Fibroblast of the conjunctiva (primary cell): Measurements from ENCODE around the gene EXD2.
"Not testable (repeated sequence)": the region's sequence is repeated elsewhere in the genome, so short reads cannot be mapped to it uniquely, and the experiment has no call there.

Source experiments
- DNase-seq: peaks from one replicate; pipeline ENCODE4 v3.0.0-alpha.2; 2010; ENCODE audit warnings: low read depth

The EXD2 gene

DNA sequence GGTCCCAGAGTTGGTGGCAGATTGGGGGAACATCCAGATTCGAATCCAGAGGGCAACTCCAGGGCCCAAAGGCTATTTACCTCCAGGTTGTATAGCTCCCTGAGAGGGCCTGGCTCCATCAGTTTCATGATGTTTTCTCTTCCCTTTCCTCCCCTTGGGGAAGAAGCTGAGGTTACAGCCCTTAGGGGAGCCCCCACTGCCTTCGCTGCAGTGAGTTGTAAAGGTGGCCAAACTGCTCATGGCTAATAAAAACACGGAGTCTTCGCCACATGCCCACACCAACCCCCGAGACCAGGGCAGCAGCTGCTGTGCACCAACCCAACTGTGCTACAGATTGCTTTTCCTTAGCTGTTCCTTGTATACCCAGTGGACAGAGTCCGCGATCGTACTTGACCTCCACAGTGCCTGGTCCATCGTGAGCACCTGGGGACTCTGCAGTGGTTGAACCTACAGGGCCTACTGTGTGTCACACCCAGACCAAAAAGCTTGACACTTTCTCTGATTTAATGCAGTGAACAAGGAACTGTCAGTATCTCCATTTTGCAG is 89.5 kb downstream of the EXD2 start:
- DNase-seq, result no peak

DNA sequence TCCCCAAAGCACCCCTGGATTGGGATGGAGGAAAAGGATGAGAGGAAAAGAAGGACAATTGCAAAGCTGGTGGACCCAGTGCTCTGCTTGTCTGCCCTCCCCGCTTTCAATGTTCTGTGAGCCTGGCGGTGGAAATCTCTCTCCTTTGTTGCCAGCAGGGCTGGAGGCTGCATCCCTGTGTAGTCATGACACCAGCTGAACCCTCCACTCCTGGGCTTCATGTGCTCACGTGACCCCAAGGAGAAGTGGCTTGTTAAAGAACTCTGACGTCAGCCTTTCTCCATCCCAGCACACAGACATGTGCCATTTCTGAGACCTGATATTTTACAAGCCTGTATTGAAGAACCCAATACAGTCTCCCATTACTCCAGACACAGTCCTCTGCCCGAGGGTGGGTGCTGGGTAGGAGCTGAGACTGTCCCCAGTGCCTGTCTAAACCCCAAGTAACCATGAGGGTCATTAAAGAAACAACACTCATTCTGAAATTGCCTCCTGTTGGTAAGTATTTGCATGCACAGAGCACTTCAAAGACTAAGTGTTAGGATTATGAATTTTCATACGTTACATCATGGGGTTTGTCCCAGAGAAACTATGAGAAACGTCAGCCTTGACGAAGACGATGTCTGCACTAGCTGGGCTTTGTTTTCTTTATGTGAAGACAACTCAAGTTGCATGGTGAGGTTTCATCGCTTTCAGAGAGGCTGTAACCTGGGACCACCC is 90.3 kb downstream of the EXD2 start:
- no peak for DNase-seq

DNA sequence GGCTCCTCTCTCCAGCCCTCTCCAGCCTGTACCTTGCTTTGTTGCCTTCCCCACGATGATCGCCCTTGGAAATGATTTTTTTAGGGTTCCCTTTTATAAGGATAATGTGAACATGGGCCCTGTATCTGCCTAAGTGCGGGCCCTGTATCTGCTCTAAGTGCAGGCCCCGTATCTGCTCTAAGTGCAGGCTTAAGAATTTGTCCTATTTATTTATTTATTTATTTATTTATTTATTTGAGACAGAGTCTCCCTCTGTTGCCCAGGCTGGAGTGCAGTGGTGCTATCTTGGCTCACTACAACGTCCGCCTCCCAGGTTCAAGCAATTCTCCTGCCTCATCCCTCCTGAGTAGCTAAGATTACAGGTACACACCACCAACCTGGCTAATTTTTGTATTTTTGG is 91.2 kb downstream of the EXD2 start:
- no peak for DNase-seq

DNA sequence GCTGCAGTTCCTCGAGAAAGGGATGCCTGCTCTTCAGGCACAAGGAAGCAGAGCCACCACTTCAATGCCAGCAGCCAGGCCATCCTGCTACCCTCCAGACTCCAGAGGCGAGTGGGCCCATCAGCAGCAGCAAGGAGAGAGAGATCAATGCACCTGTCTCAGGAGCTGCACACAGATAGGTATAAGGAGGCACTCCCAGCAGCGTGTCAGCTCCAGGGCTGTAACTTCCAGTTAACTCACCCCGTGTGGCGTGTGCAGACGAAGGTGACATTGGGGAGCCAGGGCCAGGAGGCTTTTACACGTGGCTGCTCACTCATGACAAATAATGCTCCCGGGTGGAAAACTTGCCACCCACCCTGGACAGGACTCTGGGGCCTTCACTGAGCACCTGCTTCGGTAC is 92.9 kb downstream of the EXD2 start:
- no peak for DNase-seq

DNA sequence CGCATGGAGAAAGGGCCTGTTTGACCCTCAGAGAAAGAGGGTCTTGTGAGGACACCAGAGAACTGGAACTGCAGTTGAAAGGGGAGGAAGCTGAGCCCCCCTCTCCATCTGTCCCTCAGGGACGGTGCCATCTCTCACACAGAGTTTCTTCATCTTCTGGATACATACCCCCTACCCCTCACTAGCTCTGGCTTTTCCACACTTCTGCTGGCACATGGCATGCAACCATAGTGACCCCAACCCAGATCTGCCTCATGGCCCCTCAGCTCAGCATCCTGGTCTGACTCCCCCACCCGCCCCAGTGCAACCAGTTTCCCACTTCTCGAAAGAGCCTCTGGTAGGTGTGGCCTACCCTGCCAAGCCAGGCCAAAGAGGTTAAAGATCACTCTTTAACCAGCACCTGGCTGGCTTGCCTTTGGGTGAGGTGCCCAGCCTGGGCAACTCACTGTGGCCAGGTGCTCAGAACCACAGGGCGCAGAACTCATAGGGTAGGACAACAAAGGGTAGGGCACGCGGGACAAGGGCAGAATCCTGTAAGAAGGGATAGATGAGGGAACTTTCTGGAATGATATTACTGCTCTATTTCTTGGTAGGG is 94.5 kb downstream of the EXD2 start:
- DNase-seq, result no peak

DNA sequence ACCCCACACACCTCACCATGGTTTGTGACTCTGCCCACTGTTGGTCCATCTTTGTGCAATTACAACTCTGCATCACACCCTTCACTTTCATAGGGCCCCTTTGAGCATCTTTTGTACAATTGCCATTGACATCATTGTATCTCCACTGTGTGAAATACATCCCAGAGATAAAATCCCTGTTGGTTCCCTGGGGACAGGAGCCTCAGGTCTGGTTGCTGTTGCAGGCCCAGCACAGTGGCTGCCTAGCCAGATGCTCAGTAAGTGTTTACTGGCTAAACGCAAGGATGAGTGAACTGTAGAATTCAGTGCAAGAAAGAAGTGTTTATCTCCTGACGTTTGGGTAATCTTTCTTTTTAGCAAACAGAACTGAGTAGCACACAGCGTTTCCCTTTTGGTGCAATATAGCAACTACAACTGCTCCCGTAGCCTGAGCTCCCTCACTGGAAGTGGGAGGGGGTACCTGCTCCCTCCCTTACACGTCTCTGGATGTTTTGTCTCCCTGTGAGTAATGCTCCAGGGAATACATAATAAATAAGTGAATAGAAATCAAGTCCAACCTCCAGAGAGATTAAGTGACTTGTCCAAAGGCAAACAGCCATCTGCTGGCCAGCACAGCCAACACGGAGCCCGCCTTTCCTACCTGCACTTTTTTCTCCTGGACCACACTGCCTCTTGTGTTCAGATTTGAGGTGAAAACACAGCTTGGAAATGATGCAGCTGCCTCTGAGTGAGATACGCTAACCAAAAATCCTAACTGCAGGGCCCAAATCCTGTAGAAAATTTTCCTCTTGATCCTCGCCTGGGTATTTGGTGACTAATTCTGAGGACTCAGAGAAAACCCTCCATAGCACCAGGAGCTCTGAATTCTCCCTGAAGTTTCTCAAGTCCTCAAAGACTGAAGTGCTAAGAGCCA is 96.1 kb downstream of the EXD2 start:
- no peak for DNase-seq

DNA sequence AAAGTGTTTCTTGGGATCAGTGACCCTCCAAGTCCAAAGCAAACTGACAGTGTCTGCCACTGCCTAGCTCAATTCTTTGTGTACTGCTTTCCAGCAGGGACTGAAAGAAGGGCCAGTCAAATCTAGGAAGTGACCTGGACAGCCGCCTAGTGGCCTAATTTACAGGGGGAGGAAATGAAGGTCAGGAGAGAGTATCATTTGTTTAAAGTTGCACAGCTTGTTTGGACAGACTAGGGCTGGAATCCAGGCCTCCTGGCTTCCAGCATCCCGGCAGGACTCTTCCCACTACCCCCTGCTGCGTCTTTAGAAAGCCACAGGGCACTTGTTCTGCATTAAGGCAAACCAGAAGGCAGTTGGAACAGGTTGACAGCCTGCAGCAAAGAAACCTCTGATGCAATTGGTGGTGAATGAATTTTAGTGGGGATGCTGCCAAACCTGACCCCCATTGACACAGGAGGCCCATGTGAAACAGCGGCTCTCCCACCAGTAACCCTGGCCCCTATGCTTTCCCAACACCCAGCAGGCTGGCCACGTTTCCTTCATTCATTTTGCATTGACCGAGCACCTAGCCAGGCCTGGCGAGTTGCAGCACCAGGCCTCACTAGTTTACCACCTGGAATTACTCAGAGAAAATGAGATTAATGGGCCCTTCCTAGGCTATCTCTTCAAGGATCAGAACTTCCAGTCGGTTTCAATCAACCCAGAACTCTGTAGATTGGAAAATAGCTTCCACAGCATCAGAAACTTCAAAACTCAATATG is 96.9 kb downstream of the EXD2 start:
- DNase-seq, result peak; percentile 78

DNA sequence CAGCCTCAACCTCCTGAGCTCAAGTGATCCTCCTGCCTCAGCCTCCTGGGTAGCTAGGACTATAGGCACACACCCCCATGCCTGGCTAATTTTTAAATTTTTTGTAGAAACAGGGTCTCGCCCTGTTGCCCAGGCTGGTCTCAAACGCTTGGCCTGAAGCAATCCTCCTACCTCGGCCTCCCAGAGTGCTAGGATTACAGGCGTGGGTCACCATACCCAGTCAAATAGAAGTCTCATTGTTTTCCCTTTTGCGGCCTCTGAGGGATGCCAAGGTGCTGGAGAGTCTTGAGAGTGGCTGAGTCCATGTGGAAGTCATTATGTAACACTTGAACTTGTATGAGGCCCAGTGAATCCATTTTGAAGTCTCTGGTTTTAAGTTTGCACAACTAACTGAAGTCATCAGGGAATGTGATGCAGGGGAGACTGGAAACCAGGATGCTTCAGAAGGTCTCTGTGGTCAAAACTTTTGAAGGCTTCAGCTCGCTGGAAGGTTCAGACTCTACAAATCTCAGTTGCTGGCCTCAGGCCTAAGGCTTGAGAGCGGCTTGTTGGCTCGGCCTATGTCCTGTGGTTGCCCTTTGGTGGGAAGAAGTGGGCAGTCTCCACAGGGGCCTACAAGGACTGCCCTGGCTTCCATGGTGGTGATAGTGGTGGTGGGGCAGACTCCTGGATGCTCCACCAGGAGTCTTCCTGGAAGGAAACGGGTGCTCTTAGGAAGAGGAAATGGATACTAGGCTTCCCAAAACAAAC is 97.8 kb downstream of the EXD2 start:
- DNase-seq, result no peak

DNA sequence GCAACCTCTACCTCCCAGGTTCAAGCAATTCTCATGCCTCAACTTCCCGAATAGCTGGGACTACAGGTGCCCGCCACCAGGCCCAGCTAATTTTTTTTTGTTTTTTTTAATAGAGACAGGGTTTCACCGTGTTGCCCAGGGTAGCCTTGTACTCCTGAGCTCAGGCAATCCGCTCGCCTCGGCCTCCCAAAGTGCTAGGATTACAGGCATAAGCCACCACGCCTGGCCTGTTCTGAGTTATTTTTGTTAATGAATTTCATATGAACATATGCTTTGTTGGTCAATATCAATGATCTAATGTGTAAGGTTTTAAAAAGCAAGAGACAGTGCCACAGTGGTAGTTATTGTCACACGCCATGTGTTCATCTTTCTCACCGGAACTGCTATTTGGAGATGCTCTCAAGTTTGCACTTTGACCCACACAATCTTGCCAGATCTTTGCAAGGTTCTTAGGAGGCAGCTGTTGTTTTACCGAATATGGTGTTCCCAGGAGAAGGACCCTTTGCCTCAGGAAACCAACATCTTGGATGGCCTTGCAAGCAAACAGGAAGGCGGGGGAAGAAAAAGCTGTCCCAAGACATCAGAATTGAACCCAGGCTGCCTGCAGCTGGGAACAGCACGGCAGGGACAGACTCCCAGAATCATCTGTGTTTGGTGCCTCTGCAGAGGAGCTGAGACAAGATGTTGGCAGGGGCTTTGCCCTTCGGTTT is 98.7 kb downstream of the EXD2 start:
- DNase-seq, result no peak

DNA sequence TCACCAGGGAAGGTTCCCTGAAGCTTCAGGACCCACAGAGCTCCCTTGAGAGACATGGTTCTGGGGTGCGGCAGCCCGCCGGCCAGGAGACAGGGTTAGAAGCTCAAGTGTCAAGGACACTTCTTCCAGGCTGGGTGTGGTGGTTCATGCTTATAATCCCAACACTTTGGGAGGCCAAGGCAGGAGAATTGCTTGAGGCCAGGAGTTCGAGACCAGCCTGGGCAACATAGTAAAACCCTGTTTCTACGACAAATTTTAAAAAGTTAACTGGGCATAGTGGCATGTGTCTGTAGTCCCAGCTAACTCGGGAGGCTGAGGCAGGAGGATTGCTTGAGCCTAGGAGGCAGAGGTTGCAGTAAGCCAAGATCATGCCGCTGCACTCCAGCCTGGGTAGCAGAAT is 99.6 kb downstream of the EXD2 start:
- DNase-seq, result not testable (repeated sequence)

DNA sequence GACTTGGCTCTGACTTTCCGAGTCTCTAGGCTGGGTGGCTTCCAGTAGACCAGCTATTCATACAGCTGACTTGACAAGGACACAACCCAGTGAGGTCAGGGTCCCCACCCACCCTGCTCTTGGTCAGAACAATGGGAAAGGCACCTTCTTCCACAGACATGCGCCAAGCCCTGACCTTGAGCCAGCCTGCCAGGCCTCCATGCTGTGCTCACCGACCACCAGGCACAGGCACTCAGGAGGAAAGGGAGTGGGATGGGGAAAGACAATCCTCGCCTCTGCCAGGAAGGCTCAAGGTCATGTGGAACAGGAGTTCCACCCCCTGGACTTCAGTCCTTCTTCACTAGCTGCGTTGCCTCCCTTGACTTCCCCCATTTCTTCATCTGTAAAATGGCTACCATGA is 100.1 kb downstream of the EXD2 start:
- DNase-seq, result no peak

DNA sequence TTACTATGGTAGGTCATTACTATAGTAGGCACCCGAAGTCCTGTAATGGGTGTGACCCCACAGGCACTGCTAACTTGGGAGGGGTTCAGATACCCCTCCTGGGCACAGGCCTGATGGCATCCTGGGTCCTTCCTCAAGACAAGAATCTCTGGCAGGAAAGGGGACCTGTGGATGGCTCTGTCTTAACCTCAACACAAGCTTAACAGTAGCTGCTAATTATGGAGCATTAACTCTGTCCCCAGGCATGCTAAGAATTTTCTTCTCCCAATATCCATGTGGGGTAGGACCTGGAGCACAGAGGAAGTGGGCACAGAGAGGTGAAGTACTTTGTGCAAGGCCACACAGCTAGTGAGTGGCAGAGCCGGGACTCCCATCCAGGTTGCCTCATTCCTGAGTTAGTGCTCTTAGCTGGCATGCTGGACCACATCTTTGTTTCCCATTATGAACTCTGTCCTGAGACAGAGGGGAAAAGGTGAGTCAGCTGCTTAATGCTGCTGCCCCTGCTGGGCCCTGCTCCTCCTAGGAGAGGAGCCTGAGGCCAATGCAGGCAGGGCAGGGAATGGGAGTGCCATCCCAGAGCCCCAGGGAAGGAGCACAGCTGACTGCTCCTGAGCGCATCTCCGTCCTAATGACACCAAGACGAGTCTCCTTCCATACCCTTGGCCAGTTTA is 100.7 kb downstream of the EXD2 start:
- DNase-seq, result no peak
